ENCODE results near the gene CAPNS1.

Gene CAPNS1

GRCh38 chr19:36139473-36140303 lies at the start of gene CAPNS1:
TSS of gene CAPNS1 (plus strand) at chr19:36140066. CDS start at chr19:36141012, 946 bp downstream.
- peak; percentile 100 for DNase-seq

- DNase-seq, result no peak
Measured at GRCh38 chr19:36090910-36091695, 48.8 kb upstream of the CAPNS1 start.

GRCh38 chr19:36092566-36092965 lies 47.3 kb upstream of the CAPNS1 start:
- no peak for DNase-seq

GRCh38 chr19:36093146-36093662 lies 46.7 kb upstream of the CAPNS1 start:
- DNase-seq, result no peak

- DNase-seq, result no peak
Measured at GRCh38 chr19:36093687-36094086, 46.2 kb upstream of the CAPNS1 start.

- DNase-seq, result no peak
Measured at GRCh38 chr19:36097036-36097435, 42.8 kb upstream of the CAPNS1 start.

- DNase-seq, result no peak
Measured at GRCh38 chr19:36099166-36099785, 40.6 kb upstream of the CAPNS1 start.

GRCh38 chr19:36100476-36100875 lies 39.4 kb upstream of the CAPNS1 start:
- DNase-seq, result no peak

GRCh38 chr19:36101550-36102327 lies 38.1 kb upstream of the CAPNS1 start:
- no peak for DNase-seq

GRCh38 chr19:36103040-36103626 lies 36.7 kb upstream of the CAPNS1 start:
- DNase-seq, result no peak

- DNase-seq, result no peak
Measured at GRCh38 chr19:36103842-36104552, 35.9 kb upstream of the CAPNS1 start.

- DNase-seq, result no peak
Measured at GRCh38 chr19:36106441-36106840, 33.4 kb upstream of the CAPNS1 start.

GRCh38 chr19:36106991-36107390 lies 32.9 kb upstream of the CAPNS1 start:
- no peak for DNase-seq

GRCh38 chr19:36108684-36109083 lies 31.2 kb upstream of the CAPNS1 start:
- no peak for DNase-seq

GRCh38 chr19:36110487-36111199 lies 29.2 kb upstream of the CAPNS1 start, which contains the start of gene OVOL3:
TSS of gene OVOL3 (plus strand) at chr19:36111143. CDS start at chr19:36111203, 60 bp downstream.
- no peak for DNase-seq

- no peak for DNase-seq
Measured at GRCh38 chr19:36111200-36111539, 28.7 kb upstream of the CAPNS1 start.

GRCh38 chr19:36112678-36113077 lies 27.2 kb upstream of the CAPNS1 start:
- no peak for DNase-seq

GRCh38 chr19:36113425-36113824 lies 26.4 kb upstream of the CAPNS1 start:
- no peak for DNase-seq

GRCh38 chr19:36113894-36114720 lies 25.8 kb upstream of the CAPNS1 start:
- DNase-seq, result peak; percentile 74
